ENCODE data around the gene TP73. TPM values are rescaled to one million over a fixed set of nuclear protein-coding genes. Genes with fewer than 3 reads are reported as not detected.

TP73 gene
- total and polyA plus RNA-seq, 4 experiments from 2014 or later = 0.15 to 0.17 TPM; not detected in 2

- no peak overlapping the region for H3K27ac ChIP-seq (ENCODE audit: low read depth, low read length)
- H3K27me3 ChIP-seq (ENCODE audit: insufficient read depth, low read length) = no peaks in the 10 kb centered on the region
- Mint-ChIP-seq H3K9me3 (no peaks in the 10 kb centered on the region), H3K4me3 (no peak overlapping the region), H3K27ac (no peak overlapping the region), H3K36me3 (peaks cover 6 to 15% of the 10 kb centered on the region in 2 donors), H3K4me1 (no peaks in the 10 kb centered on the region), H3K27me3 (peaks cover 1 to 6% of the 10 kb centered on the region in 2 donors)
- no peaks in the 10 kb centered on the region for H3K4me1 ChIP-seq (ENCODE audit: insufficient read depth, low read length)
- intact Hi-C loops (cut with micrococcal nuclease) = no loop called here
- DNase-seq = no peak
- no peaks in the 10 kb centered on the region for H3K9me3 ChIP-seq (ENCODE audit: control insufficient read depth in 1 of 2, low read length in 2 of 2)
- ChIA-PET CTCF (ENCODE audit: partially characterized antibody) (interaction anchor here (0.8 kb wide), 1 partner anchor 9 kb away, joined by 4 read pairs; no protein-coding TSS in a partner anchor), POLR2A (ENCODE audit: partially characterized antibody) (no interaction called here)
- peaks cover 6% of the 10 kb centered on the region for H3K36me3 ChIP-seq (ENCODE audit: insufficient read depth, low read length)
- H3K4me3 ChIP-seq (ENCODE audit: low read length in 2 of 2) = no peak overlapping the region
Measured at GRCh38 chr1:3733094-3733882, 81.0 kb downstream of the TP73 start.

GRCh38 chr1:3733883-3734589 is 81.7 kb downstream of the TP73 start:
- Histone ChIP-seq H3K4me1 (ENCODE audit: insufficient read depth, low read length) (no peaks in the 10 kb centered on the region), H3K36me3 (ENCODE audit: insufficient read depth, low read length) (peaks cover 6% of the 10 kb centered on the region), H3K4me3 (ENCODE audit: low read length in 2 of 2) (no peak overlapping the region), H3K27me3 (ENCODE audit: insufficient read depth, low read length) (no peaks in the 10 kb centered on the region), H3K9me3 (ENCODE audit: control insufficient read depth in 1 of 2, low read length in 2 of 2) (no peaks in the 10 kb centered on the region), H3K27ac (ENCODE audit: low read depth, low read length) (no peak overlapping the region)
- CTCF ChIA-PET (ENCODE audit: partially characterized antibody) = interaction anchor here (0.8 kb wide), 1 partner anchor 10 kb away, joined by 4 read pairs; no protein-coding TSS in a partner anchor
- no peaks in the 10 kb centered on the region for H3K9me3 Mint-ChIP-seq
- peaks cover 6 to 15% of the 10 kb centered on the region in 2 donors for H3K36me3 Mint-ChIP-seq
- intact Hi-C loops (cut with micrococcal nuclease) = no loop called here
- H3K27ac Mint-ChIP-seq = no peak overlapping the region
- no peak overlapping the region for H3K4me3 Mint-ChIP-seq
- H3K27me3 Mint-ChIP-seq = peaks cover 1 to 2% of the 10 kb centered on the region in 2 donors
- no peaks in the 10 kb centered on the region for H3K4me1 Mint-ChIP-seq
- no peak for DNase-seq
- POLR2A ChIA-PET (ENCODE audit: partially characterized antibody) = no interaction called here

- no peak overlapping the region for H3K4me3 Mint-ChIP-seq
- no peaks in the 10 kb centered on the region for H3K9me3 ChIP-seq (ENCODE audit: control insufficient read depth in 1 of 2, low read length in 2 of 2)
- H3K4me1 Mint-ChIP-seq = no peaks in the 10 kb centered on the region
- peaks cover 6 to 15% of the 10 kb centered on the region in 2 donors for H3K36me3 Mint-ChIP-seq
- H3K9me3 Mint-ChIP-seq = no peaks in the 10 kb centered on the region
- H3K4me3 ChIP-seq (ENCODE audit: low read length in 2 of 2) = no peak overlapping the region
- H3K4me1 ChIP-seq (ENCODE audit: insufficient read depth, low read length) = no peaks in the 10 kb centered on the region
- H3K27ac Mint-ChIP-seq = no peak overlapping the region
- ChIA-PET POLR2A (ENCODE audit: partially characterized antibody) (no interaction called here), CTCF (ENCODE audit: partially characterized antibody) (no interaction called here)
- H3K27ac ChIP-seq (ENCODE audit: low read depth, low read length) = no peak overlapping the region
- no peak for DNase-seq
- H3K36me3 ChIP-seq (ENCODE audit: insufficient read depth, low read length) = peaks cover 6% of the 10 kb centered on the region
- H3K27me3 Mint-ChIP-seq = no peaks in the 10 kb centered on the region
- intact Hi-C loops (cut with micrococcal nuclease) = no loop called here
- no peaks in the 10 kb centered on the region for H3K27me3 ChIP-seq (ENCODE audit: insufficient read depth, low read length)
Measured at GRCh38 chr1:3734602-3735001, 82.3 kb downstream of the TP73 start.

DNA sequence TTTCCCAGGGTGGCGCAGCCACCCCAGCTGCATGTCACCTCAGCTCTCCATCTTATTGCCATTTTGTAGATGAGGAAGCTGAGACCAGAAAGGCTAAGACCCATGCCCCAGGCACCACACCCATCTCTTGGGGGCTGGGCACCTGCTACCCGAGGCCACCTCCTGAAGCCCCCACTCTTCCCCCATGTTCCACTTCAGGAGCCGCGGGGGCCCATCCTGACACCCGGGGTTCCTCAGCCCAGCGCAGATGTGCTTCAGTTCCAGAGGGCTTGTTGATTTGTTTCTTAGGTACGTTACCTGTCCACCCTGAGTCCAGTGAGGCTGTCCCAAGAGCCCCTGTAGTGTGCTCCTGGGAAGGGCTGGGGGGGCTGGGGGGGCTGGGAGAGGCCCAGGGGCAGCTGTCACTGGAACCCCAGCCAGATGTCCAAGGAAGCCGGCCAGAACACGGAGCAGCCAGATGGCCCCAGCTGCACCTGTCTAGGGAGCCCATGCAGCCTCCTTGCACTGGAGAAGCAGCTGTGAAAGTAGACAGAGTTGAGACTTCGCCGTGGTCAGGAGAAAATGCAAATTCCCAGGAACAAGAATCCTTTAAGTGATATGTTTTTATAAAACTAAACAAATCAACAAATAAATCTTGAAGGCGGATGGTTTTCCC is 82.8 kb downstream of the TP73 start:
- H3K27me3 Mint-ChIP-seq = no peaks in the 10 kb centered on the region
- CTCF ChIA-PET (ENCODE audit: partially characterized antibody) = no interaction called here

DNA sequence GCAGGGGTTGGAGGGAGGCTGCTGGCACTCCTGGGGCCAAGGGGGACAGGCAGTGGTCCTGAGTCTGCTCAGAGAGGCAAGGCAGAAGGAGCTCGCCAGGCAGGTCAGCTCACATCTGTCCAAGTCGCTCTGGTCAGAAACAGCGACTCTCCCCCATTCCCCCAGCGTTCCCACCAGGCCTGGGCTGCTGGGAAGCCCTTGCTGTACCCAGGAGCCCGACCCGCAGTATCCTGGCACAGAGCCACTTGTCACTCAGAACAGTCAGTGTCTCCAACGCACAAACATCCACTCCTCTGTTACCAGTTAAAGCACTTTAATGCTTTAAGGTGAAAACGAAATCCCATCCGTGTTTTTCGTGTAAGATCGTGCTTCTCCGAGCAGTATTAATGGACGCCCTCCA is 83.4 kb downstream of the TP73 start:
- intact Hi-C loops (cut with micrococcal nuclease) = no loop called here
- Histone ChIP-seq H3K4me3 (ENCODE audit: low read length in 2 of 2) (no peak overlapping the region), H3K27me3 (ENCODE audit: insufficient read depth, low read length) (no peaks in the 10 kb centered on the region), H3K27ac (ENCODE audit: low read depth, low read length) (no peak overlapping the region), H3K4me1 (ENCODE audit: insufficient read depth, low read length) (no peaks in the 10 kb centered on the region), H3K9me3 (ENCODE audit: control insufficient read depth in 1 of 2, low read length in 2 of 2) (no peaks in the 10 kb centered on the region), H3K36me3 (ENCODE audit: insufficient read depth, low read length) (peaks cover 6% of the 10 kb centered on the region)
- H3K4me3 Mint-ChIP-seq = no peak overlapping the region
- no peaks in the 10 kb centered on the region for H3K9me3 Mint-ChIP-seq
- CTCF ChIA-PET (ENCODE audit: partially characterized antibody) = no interaction called here
- H3K27ac Mint-ChIP-seq = peak overlapping the region in 1 of 7 donors; percentile 61
- H3K27me3 Mint-ChIP-seq = no peaks in the 10 kb centered on the region
- peaks cover 6 to 16% of the 10 kb centered on the region in 2 donors for H3K36me3 Mint-ChIP-seq
- no peak for DNase-seq
- no peaks in the 10 kb centered on the region for H3K4me1 Mint-ChIP-seq
- POLR2A ChIA-PET (ENCODE audit: partially characterized antibody) = no interaction called here

More for the DNA sequence above, 82.8 kb downstream of the TP73 start:
- no peak overlapping the region for H3K27ac ChIP-seq (ENCODE audit: low read depth, low read length)
- no peaks in the 10 kb centered on the region for H3K4me1 ChIP-seq (ENCODE audit: insufficient read depth, low read length)
- H3K36me3 Mint-ChIP-seq = peaks cover 6 to 15% of the 10 kb centered on the region in 2 donors
- POLR2A ChIA-PET (ENCODE audit: partially characterized antibody) = no interaction called here
- peaks cover 6% of the 10 kb centered on the region for H3K36me3 ChIP-seq (ENCODE audit: insufficient read depth, low read length)
- no peaks in the 10 kb centered on the region for H3K27me3 ChIP-seq (ENCODE audit: insufficient read depth, low read length)
- H3K27ac Mint-ChIP-seq = no peak overlapping the region
- DNase-seq = no peak
- H3K4me3 Mint-ChIP-seq = no peak overlapping the region
- no peaks in the 10 kb centered on the region for H3K9me3 ChIP-seq (ENCODE audit: control insufficient read depth in 1 of 2, low read length in 2 of 2)
- intact Hi-C loops (cut with micrococcal nuclease) = no loop called here
- H3K4me3 ChIP-seq (ENCODE audit: low read length in 2 of 2) = no peak overlapping the region
- no peaks in the 10 kb centered on the region for H3K9me3 Mint-ChIP-seq
- no peaks in the 10 kb centered on the region for H3K4me1 Mint-ChIP-seq

GRCh38 chr1:3736131-3736561 is 83.8 kb downstream of the TP73 start:
- peak overlapping the region in 1 of 7 donors; percentile 61 for H3K27ac Mint-ChIP-seq
- CTCF ChIA-PET (ENCODE audit: partially characterized antibody) = no interaction called here

DNA sequence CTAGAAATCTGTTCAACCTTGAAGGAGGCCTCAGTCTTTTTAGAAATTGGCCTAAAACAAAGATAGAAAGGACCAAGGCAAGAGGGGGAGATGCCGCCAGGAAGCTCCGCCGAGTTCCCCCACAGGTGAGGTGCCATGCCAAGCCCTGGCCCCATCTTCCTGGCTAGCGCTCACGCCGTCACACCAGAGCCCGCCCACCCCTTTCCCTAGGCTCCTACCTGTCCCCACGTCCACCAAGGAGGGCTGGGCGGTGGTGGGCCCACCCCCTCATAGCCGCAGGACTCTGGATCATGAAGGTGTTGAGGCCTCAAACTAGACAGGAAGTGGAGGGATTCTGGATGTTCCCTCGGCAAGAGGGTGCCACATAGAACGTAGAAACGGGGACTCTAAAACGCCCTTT is 84.4 kb downstream of the TP73 start:
- Mint-ChIP-seq H3K27me3 (no peaks in the 10 kb centered on the region), H3K4me3 (no peak overlapping the region), H3K9me3 (no peaks in the 10 kb centered on the region), H3K27ac (no peak overlapping the region), H3K4me1 (peaks cover 0 to 1% (median 0%) of the 10 kb centered on the region in 4 donors), H3K36me3 (peaks cover 12 to 23% of the 10 kb centered on the region in 2 donors)
- POLR2A ChIA-PET (ENCODE audit: partially characterized antibody) = no interaction called here
- CTCF ChIA-PET (ENCODE audit: partially characterized antibody) = no interaction called here
- Histone ChIP-seq H3K9me3 (ENCODE audit: control insufficient read depth in 1 of 2, low read length in 2 of 2) (no peaks in the 10 kb centered on the region), H3K4me3 (ENCODE audit: low read length in 2 of 2) (no peak overlapping the region), H3K27ac (ENCODE audit: low read depth, low read length) (no peak overlapping the region), H3K4me1 (ENCODE audit: insufficient read depth, low read length) (no peaks in the 10 kb centered on the region), H3K27me3 (ENCODE audit: insufficient read depth, low read length) (no peaks in the 10 kb centered on the region), H3K36me3 (ENCODE audit: insufficient read depth, low read length) (peaks cover 6% of the 10 kb centered on the region)
- no peak for DNase-seq
- intact Hi-C loops (cut with micrococcal nuclease) = no loop called here

More at GRCh38 chr1:3736131-3736561, 83.8 kb downstream of the TP73 start:
- no peak for DNase-seq
- Histone ChIP-seq H3K27me3 (ENCODE audit: insufficient read depth, low read length) (no peaks in the 10 kb centered on the region), H3K27ac (ENCODE audit: low read depth, low read length) (no peak overlapping the region), H3K36me3 (ENCODE audit: insufficient read depth, low read length) (peaks cover 6% of the 10 kb centered on the region), H3K9me3 (ENCODE audit: control insufficient read depth in 1 of 2, low read length in 2 of 2) (no peaks in the 10 kb centered on the region), H3K4me1 (ENCODE audit: insufficient read depth, low read length) (no peaks in the 10 kb centered on the region), H3K4me3 (ENCODE audit: low read length in 2 of 2) (no peak overlapping the region)
- H3K27me3 Mint-ChIP-seq = no peaks in the 10 kb centered on the region
- peaks cover 7 to 19% of the 10 kb centered on the region in 2 donors for H3K36me3 Mint-ChIP-seq
- POLR2A ChIA-PET (ENCODE audit: partially characterized antibody) = no interaction called here
- intact Hi-C loops (cut with micrococcal nuclease) = no loop called here
- no peak overlapping the region for H3K4me3 Mint-ChIP-seq
- no peaks in the 10 kb centered on the region for H3K9me3 Mint-ChIP-seq
- H3K4me1 Mint-ChIP-seq = no peaks in the 10 kb centered on the region

Data from CD4-positive, alpha-beta memory T cell (primary cell).